ES-I3 (cell line): Measurements from ENCODE around the gene ZNF77.

Experiments used
- H3K36me3 ChIP-seq: 2 replicates; pipeline ENCODE4 v1.6.1; 2013; ENCODE audit warnings: mild to moderate bottlenecking, low read length, control low read depth, moderate library complexity; ENCODE audit not compliant: insufficient read depth
- H3K4me1 ChIP-seq: 2 replicates; pipeline ENCODE4 v1.6.1; 2013; ENCODE audit warnings: mild to moderate bottlenecking, control low read depth, low read length; ENCODE audit not compliant: insufficient read depth
- H3K9ac ChIP-seq: 2 replicates; pipeline ENCODE4 v1.6.1; 2013; ENCODE audit warnings: low read depth, mild to moderate bottlenecking, low read length, moderate library complexity
- H3K9me3 ChIP-seq: 2 replicates; pipeline ENCODE4 v1.6.1; 2013; ENCODE audit warnings: mild to moderate bottlenecking, low read length, moderate library complexity; ENCODE audit not compliant: control insufficient read depth, insufficient read depth

The ZNF77 gene

DNA sequence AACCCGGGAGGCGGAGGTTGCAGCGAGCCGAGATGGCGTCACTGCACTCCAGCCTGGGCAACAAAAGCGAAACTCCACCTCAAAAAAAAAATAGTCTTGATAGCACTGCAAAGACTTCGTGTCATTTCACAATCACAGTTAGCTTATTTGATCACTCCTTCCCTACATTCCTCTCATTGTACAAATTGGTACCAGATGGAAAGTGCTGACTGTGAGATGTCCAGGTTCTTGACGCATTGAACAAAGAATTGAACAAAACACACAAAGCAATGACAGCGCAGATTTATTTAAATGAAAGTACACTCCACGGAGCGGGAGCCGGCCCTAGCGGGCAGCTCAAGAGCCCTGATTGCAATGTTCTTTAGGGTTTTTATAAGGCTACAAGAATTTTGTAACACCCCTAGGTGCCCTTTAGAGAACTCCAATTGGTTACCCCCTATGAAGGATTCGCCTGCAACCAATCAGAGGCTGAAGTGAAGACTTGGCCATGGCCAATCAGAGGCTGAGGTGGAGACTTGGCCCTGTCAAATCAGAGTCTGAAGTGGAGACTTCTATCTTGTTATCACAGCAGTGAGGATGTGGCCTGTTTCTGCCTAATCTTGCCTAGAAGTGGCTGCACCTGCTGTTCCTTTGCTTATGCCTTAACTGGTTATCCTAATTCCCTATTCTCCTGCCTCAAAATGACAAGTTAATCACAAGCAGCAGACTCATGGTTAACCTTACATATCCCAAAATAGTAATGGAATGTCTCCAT is 60.9 kb downstream of the ZNF77 start:
- no peak overlapping the region for H3K9ac ChIP-seq
- no peaks in the 10 kb centered on the region; the same call in 1 of the 2 replicates for H3K9me3 ChIP-seq
- H3K36me3 ChIP-seq: no peaks in the 10 kb centered on the region
- H3K4me1 ChIP-seq: no peaks in the 10 kb centered on the region
